GM18508 (cell line): ENCODE results near the gene MGLL.

Experiments used
- ATAC-seq: cut with Tn5 transposase; IDR thresholded peaks from one replicate; pipeline ENCODE4 v1.9.1; 2021; ENCODE audit warnings: moderate number of reproducible peaks; ENCODE audit not compliant: insufficient read depth, unreplicated experiment

Gene MGLL

GRCh38 chr3:127777332-127777731, 45.0 kb downstream of the MGLL start:
- no peak for ATAC-seq

GRCh38 chr3:127776347-127776746, 46.0 kb downstream of the MGLL start:
- no peak for ATAC-seq

GRCh38 chr3:127775398-127776109, 46.8 kb downstream of the MGLL start:
- no peak for ATAC-seq

GRCh38 chr3:127774647-127775046, 47.7 kb downstream of the MGLL start:
- no peak for ATAC-seq

GRCh38 chr3:127773752-127774395, 48.4 kb downstream of the MGLL start:
- ATAC-seq = no peak

- ATAC-seq = no peak
These were observed 49.2 kb downstream of the MGLL start for GRCh38 chr3:127772827-127773751.

GRCh38 chr3:127772273-127772672, 50.0 kb downstream of the MGLL start:
- ATAC-seq = no peak

GRCh38 chr3:127771746-127772145, 50.6 kb downstream of the MGLL start:
- ATAC-seq = no peak

- ATAC-seq = no peak
These were observed 51.5 kb downstream of the MGLL start for GRCh38 chr3:127770671-127771355.

- no peak for ATAC-seq
These were observed 52.8 kb downstream of the MGLL start for GRCh38 chr3:127769284-127770081.

GRCh38 chr3:127768346-127769008, 53.8 kb downstream of the MGLL start:
- no peak for ATAC-seq

- no peak for ATAC-seq
These were observed 55.2 kb downstream of the MGLL start for GRCh38 chr3:127767126-127767525.

GRCh38 chr3:127765735-127766134, 56.6 kb downstream of the MGLL start:
- no peak for ATAC-seq

GRCh38 chr3:127764841-127765362, 57.4 kb downstream of the MGLL start:
- ATAC-seq = no peak

GRCh38 chr3:127764301-127764700, 58.0 kb downstream of the MGLL start:
- ATAC-seq = no peak

GRCh38 chr3:127763816-127764215, 58.5 kb downstream of the MGLL start:
- ATAC-seq = no peak

- no peak for ATAC-seq
These were observed 59.0 kb downstream of the MGLL start for GRCh38 chr3:127763337-127763736.

- ATAC-seq = no peak
These were observed 59.6 kb downstream of the MGLL start for GRCh38 chr3:127762787-127763105.
